KMS-11 (cell line): Measurements from ENCODE around the gene EFNA1.
A peak's percentile ranks its signal among the peaks of the same experiment; 100 is the strongest.

Experiments
- H2AFZ ChIP-seq: fragments of 200-600 bp; sonication (generic); 2 replicates; pipeline ENCODE4 v1.6.1; 2016; ENCODE audit warnings: antibody characterized with exemption, mixed run types, low read depth
- H3K27ac ChIP-seq: fragments of 200-600 bp; sonication (generic); 2 replicates; pipeline ENCODE4 v1.6.1; 2016; ENCODE audit warnings: mild to moderate bottlenecking, mixed run types
- H3K27me3 ChIP-seq: fragments of 200-600 bp; sonication (generic); 2 replicates; pipeline ENCODE4 v1.6.1; 2017; ENCODE audit warnings: mild to moderate bottlenecking, low read depth, mixed run types, moderate library complexity; ENCODE audit not compliant: insufficient read depth
- H3K36me3 ChIP-seq: fragments of 200-600 bp; sonication (generic); 2 replicates; pipeline ENCODE4 v1.6.1; 2017; ENCODE audit warnings: mild to moderate bottlenecking, mixed run types; ENCODE audit not compliant: insufficient read depth
- H3K4me1 ChIP-seq: fragments of 200-600 bp; sonication (generic); 2 replicates; pipeline ENCODE4 v1.6.1; 2016; ENCODE audit warnings: mild to moderate bottlenecking, low read depth, mixed run types; ENCODE audit not compliant: poor library complexity, severe bottlenecking
- H3K4me2 ChIP-seq: fragments of 200-600 bp; sonication (generic); 2 replicates; pipeline ENCODE4 v1.7.0; 2016; ENCODE audit warnings: mild to moderate bottlenecking, mixed run types
- H3K4me3 ChIP-seq: fragments of 200-600 bp; sonication (generic); IDR thresholded peaks from 2 replicates; pipeline ENCODE4 v1.6.1; 2017; ENCODE audit warnings: low read depth, low read length, mixed read lengths; ENCODE audit not compliant: insufficient read depth
- H3K79me2 ChIP-seq: fragments of 200-600 bp; sonication (generic); 2 replicates; pipeline ENCODE4 v1.6.1; 2016; ENCODE audit warnings: low read depth, mixed run types; ENCODE audit not compliant: insufficient read depth
- H3K9ac ChIP-seq: fragments of 200-600 bp; sonication (generic); 2 replicates; pipeline ENCODE4 v1.6.1; 2016; ENCODE audit warnings: mild to moderate bottlenecking, mixed run types
- H4K20me1 ChIP-seq: fragments of 200-600 bp; sonication (generic); 2 replicates; pipeline ENCODE4 v1.6.1; 2016; ENCODE audit warnings: mild to moderate bottlenecking, mixed run types; ENCODE audit not compliant: insufficient read depth
- CTCF ChIP-seq: fragments of 200-600 bp; sonication (generic); conservative IDR thresholded peaks from 2 replicates; pipeline ENCODE4 v1.6.1; 2017; ENCODE audit warnings: low read depth, mild to moderate bottlenecking, antibody characterized with exemption, low read length, moderate library complexity, mixed read lengths

EFNA1 gene

GRCh38 chr1:155134322-155134721 is 6.6 kb downstream of the EFNA1 start:
- Histone ChIP-seq H3K4me2 (peak overlapping the region; percentile 83), H3K79me2 (peaks cover 21% of the 10 kb centered on the region; the same call in 1 of the 2 replicates), H3K27me3 (peaks cover 4% of the 10 kb centered on the region; the same call in 1 of the 2 replicates), H3K36me3 (no peaks in the 10 kb centered on the region), H3K9ac (no peak overlapping the region), H3K4me3 (no peak overlapping the region), H2AFZ (peak overlapping the region; percentile 95; the same call in 1 of the 2 replicates), H3K27ac (no peak overlapping the region), H4K20me1 (no peaks in the 10 kb centered on the region), H3K4me1 (peaks cover 27% of the 10 kb centered on the region)
- TF ChIP-seq CTCF = no peak

- Histone ChIP-seq H4K20me1 (no peaks in the 10 kb centered on the region), H3K36me3 (no peaks in the 10 kb centered on the region), H3K79me2 (peaks cover 27% of the 10 kb centered on the region), H3K4me2 (peak overlapping the region; percentile 83), H3K4me1 (peaks cover 32% of the 10 kb centered on the region), H3K27ac (peak overlapping the region; percentile 68), H3K4me3 (peak overlapping the region; percentile 100), H3K9ac (peak overlapping the region; percentile 78), H2AFZ (peak overlapping the region; percentile 95), H3K27me3 (no peaks in the 10 kb centered on the region; the same call in 1 of the 2 replicates)
- TF ChIP-seq CTCF = no peak; the same call in 1 of the 2 replicates
These were observed 7.3 kb downstream of the EFNA1 start for GRCh38 chr1:155134880-155135414.

DNA sequence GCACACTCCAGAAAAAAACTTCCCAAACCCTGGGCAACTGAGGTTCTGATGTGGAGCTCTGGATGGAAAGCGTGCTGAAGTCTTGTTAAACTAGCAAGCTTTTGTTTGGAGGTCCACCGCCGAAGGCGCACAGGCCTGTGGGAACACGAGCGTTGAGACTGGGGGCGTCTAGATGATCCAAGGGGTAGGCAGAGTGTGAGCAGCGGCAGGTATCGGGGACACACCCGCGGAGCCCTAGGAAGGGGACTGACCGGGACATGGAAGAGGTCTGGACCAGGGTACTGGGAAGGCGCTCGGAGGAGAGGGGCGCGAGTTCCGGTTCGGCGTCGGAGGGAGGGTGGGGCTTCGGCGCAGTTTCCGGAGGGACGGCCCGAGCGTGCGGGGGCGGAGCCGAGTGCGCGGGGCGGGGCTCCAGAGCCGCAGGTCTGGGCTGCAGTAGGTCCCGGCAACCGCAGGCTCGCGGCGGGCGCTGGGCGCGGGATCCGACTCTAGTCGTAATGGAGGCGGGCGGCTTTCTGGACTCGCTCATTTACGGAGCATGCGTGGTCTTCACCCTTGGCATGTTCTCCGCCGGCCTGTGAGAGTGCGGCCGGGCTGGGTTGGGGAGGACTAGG is 7.8 kb downstream of the EFNA1 start, which contains the start of gene SLC50A1:
SLC50A1 (plus strand) TSS at position 438 of the 614 bp plus-strand sequence; CDS start at position 498, 60 bp downstream.
- Histone ChIP-seq H3K4me1 (peaks cover 33% of the 10 kb centered on the region), H3K9ac (peak within 1 kb of the TSS; percentile 78), H2AFZ (peak within 1 kb of the TSS; percentile 95), H3K79me2 (peaks cover 30% of the 10 kb centered on the region), H3K4me2 (peak within 1 kb of the TSS; percentile 83), H3K4me3 (peak within 1 kb of the TSS; percentile 100), H4K20me1 (no peaks in the 10 kb centered on the region), H3K36me3 (no peaks in the 10 kb centered on the region), H3K27ac (peak within 1 kb of the TSS; percentile 68), H3K27me3 (no peaks in the 10 kb centered on the region; the same call in 1 of the 2 replicates)
- TF ChIP-seq CTCF = 0 out of 2 replicates have a peak, but pooled peaks have one; percentile 9

GRCh38 chr1:155136748-155137147 is 9.1 kb downstream of the EFNA1 start:
- Histone ChIP-seq H3K4me3 (peak overlapping the region; percentile 82), H4K20me1 (no peaks in the 10 kb centered on the region), H3K36me3 (no peaks in the 10 kb centered on the region), H3K27me3 (peaks cover 9% of the 10 kb centered on the region), H3K79me2 (peaks cover 30% of the 10 kb centered on the region), H3K4me1 (peaks cover 39% of the 10 kb centered on the region), H2AFZ (peak overlapping the region; percentile 95; the same call in 1 of the 2 replicates), H3K9ac (peak overlapping the region; percentile 78; the same call in 1 of the 2 replicates), H3K4me2 (peak overlapping the region; percentile 83), H3K27ac (peak overlapping the region; percentile 68; the same call in 1 of the 2 replicates)
- no peak for TF ChIP-seq CTCF
